ENCODE data around the gene RNF26. TPM values are rescaled to one million over a fixed set of nuclear protein-coding genes. Genes with fewer than 3 reads are reported as not detected.

RNF26 gene
- total and polyA plus RNA-seq, 2 of the 13 experiments (the other 11 are each of a cell fraction or from before 2014, with no cell fraction given): 11.9 to 26.3 TPM

DNA sequence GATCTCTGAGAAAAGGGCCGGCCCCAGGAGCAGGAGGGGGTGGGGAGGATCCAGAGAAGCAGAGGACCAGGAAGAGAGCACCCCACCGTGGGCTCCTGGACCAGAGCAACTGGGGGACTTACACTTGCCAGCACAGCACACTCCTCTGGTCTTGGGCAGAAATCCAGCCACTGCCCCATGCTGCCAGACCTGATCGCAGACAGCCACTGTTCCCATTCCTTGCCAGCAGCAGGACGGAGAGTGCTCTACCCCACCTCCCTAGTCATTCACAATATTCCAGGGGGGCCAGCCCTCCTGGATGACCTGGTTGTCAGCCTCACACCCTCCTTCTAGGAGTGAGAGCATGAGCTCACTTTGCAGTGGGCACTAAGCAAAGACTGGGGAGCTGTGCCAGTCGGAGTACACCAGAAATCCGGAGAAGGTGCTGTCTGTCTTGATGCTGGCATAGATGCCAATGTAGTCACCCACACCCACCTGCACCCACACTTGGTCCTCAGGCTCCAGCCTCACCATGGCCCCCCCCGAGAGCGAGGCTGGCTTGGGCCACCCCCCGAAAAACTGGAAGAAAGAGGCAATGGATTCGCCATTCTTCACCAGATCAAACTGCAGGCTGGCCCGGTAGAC is 4.8 kb downstream of the RNF26 start:
- Histone ChIP-seq H4K20me1 (ENCODE audit: insufficient read depth, low read length) (peaks cover 4% of the 10 kb centered on the region; the same call in 1 of the 2 replicates), H3K27ac (ENCODE audit: extremely low read length, insufficient read depth, low read length) (no peak overlapping the region), H3K4me3 (replicated peaks in 1 of 3; ENCODE audit: insufficient read depth in 1 of 3, low read depth in 2 of 3, low read length in 3 of 3) (no peak overlapping the region), H3K4me1 (ENCODE audit: insufficient read depth, low read length) (peaks cover 51% of the 10 kb centered on the region), H3K9me3 (ENCODE audit: low read length) (no peaks in the 10 kb centered on the region), H3K27me3 (ENCODE audit: control insufficient read depth in 1 of 2, insufficient read depth in 2 of 2, low read length in 2 of 2) (peaks cover 2 to 33% of the 10 kb centered on the region in 2 experiments; a peak in 4 of 5 replicates), H3K36me3 (replicated peaks in 1 of 2; ENCODE audit: control insufficient read depth in 1 of 2, insufficient read depth in 2 of 2, low read length in 2 of 2) (peaks cover 8 to 14% of the 10 kb centered on the region in 2 experiments; a peak in 4 of 5 replicates), H3K79me2 (ENCODE audit: insufficient read depth, low read length) (peaks cover 24% of the 10 kb centered on the region), H2AFZ (ENCODE audit: low read length) (no peak overlapping the region), H3K4me2 (ENCODE audit: low read depth, low read length) (no peak overlapping the region), H3K9ac (ENCODE audit: insufficient read depth, low read depth, low read length) (no peak overlapping the region)
- whole genome bisulfite sequencing (ENCODE audit: low lambda C conversion rate): 94% methylated on average over 9 of the region's 11 CpGs
- TF ChIP-seq, protein P1, sequence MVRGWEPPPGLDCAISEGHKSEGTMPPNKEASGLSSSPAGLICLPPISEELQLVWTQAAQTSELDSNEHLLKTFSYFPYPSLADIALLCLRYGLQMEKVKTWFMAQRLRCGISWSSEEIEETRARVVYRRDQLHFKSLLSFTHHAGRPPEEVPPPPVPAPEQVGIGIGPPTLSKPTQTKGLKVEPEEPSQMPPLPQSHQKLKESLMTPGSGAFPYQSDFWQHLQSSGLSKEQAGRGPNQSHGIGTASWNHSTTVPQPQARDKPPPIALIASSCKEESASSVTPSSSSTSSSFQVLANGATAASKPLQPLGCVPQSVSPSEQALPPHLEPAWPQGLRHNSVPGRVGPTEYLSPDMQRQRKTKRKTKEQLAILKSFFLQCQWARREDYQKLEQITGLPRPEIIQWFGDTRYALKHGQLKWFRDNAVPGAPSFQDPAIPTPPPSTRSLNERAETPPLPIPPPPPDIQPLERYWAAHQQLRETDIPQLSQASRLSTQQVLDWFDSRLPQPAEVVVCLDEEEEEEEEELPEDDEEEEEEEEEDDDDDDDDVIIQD (CRISPR knock-in tag; IDR thresholded peaks at IDR 0.05; ENCODE audit: low read depth): no peak
- TF ChIP-seq, protein P2, sequence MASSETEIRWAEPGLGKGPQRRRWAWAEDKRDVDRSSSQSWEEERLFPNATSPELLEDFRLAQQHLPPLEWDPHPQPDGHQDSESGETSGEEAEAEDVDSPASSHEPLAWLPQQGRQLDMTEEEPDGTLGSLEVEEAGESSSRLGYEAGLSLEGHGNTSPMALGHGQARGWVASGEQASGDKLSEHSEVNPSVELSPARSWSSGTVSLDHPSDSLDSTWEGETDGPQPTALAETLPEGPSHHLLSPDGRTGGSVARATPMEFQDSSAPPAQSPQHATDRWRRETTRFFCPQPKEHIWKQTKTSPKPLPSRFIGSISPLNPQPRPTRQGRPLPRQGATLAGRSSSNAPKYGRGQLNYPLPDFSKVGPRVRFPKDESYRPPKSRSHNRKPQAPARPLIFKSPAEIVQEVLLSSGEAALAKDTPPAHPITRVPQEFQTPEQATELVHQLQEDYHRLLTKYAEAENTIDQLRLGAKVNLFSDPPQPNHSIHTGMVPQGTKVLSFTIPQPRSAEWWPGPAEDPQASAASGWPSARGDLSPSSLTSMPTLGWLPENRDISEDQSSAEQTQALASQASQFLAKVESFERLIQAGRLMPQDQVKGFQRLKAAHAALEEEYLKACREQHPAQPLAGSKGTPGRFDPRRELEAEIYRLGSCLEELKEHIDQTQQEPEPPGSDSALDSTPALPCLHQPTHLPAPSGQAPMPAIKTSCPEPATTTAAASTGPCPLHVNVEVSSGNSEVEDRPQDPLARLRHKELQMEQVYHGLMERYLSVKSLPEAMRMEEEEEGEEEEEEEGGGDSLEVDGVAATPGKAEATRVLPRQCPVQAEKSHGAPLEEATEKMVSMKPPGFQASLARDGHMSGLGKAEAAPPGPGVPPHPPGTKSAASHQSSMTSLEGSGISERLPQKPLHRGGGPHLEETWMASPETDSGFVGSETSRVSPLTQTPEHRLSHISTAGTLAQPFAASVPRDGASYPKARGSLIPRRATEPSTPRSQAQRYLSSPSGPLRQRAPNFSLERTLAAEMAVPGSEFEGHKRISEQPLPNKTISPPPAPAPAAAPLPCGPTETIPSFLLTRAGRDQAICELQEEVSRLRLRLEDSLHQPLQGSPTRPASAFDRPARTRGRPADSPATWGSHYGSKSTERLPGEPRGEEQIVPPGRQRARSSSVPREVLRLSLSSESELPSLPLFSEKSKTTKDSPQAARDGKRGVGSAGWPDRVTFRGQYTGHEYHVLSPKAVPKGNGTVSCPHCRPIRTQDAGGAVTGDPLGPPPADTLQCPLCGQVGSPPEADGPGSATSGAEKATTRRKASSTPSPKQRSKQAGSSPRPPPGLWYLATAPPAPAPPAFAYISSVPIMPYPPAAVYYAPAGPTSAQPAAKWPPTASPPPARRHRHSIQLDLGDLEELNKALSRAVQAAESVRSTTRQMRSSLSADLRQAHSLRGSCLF (CRISPR knock-in tag; IDR thresholded peaks at IDR 0.05; ENCODE audit: borderline replicate concordance): no peak
- TF ChIP-seq, protein P3, sequence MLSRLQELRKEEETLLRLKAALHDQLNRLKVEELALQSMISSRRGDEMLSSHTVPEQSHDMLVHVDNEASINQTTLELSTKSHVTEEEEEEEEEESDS (CRISPR knock-in tag; IDR thresholded peaks at IDR 0.05; ENCODE audit: borderline replicate concordance): no peak
- TF ChIP-seq ZNF558 (CRISPR knock-in tag; IDR thresholded peaks at IDR 0.05; ENCODE audit: borderline replicate concordance) (no peak), ERF (CRISPR knock-in tag; IDR thresholded peaks at IDR 0.05) (no peak), CENPX (CRISPR knock-in tag; IDR thresholded peaks at IDR 0.05) (no peak), SNAI1 (CRISPR knock-in tag; IDR thresholded peaks at IDR 0.05; ENCODE audit: borderline replicate concordance) (no peak), ZNF737 (CRISPR knock-in tag; IDR thresholded peaks at IDR 0.05; ENCODE audit: borderline replicate concordance) (no peak), ZNF24 (IDR thresholded peaks at IDR 0.05) (no peak), WIZ (CRISPR knock-in tag; IDR thresholded peaks at IDR 0.05) (no peak)
- TF ChIP-seq, protein P4, sequence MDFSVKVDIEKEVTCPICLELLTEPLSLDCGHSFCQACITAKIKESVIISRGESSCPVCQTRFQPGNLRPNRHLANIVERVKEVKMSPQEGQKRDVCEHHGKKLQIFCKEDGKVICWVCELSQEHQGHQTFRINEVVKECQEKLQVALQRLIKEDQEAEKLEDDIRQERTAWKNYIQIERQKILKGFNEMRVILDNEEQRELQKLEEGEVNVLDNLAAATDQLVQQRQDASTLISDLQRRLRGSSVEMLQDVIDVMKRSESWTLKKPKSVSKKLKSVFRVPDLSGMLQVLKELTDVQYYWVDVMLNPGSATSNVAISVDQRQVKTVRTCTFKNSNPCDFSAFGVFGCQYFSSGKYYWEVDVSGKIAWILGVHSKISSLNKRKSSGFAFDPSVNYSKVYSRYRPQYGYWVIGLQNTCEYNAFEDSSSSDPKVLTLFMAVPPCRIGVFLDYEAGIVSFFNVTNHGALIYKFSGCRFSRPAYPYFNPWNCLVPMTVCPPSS (IDR thresholded peaks at IDR 0.05): no peak
- in situ Hi-C loops (cut with HindIII; ENCODE audit: extremely low pct_ligation_motif_present, low pct_unique_long_range_greater_than_20kb) (loop anchor here (5.0 to 10.0 kb wide), 2 partner anchors 33 to 136 kb away; no protein-coding TSS in a partner anchor), intact Hi-C loops (cut with micrococcal nuclease; ENCODE audit: unreplicated experiment) (loop anchor here (1.0 kb wide), 1 partner anchor 35 kb away; no protein-coding TSS in a partner anchor)
- POLR2A ChIA-PET: interaction anchor here (0.6 to 3.2 kb wide), 11 partner anchors 9 to 223 kb away, joined by 3 to 31 read pairs (median 7); partner anchors contain the start of genes CBL, MCAM and USP2
- DNase-seq (ENCODE audit: low spot score): no peak
- CTCF ChIA-PET (ENCODE audit: low intra/inter-chr PET ratio, low total read pairs): interaction anchor here (1.3 to 1.9 kb wide), 4 partner anchors 13 to 42 kb away, joined by 4 to 17 read pairs (median 9); partner anchors contain the start of gene USP2
- no peak for ATAC-seq
- BruUV-seq (replicated peaks): no TSS peak
- FAIRE-seq: no peak
